HG03457 (cell line): Measurements from ENCODE around the gene PTPRM.

Experiments
- ATAC-seq: cut with Tn5 transposase; IDR thresholded peaks from one replicate; pipeline ENCODE4 v1.9.1; 2021; ENCODE audit warnings: moderate number of reproducible peaks; ENCODE audit not compliant: unreplicated experiment

Gene PTPRM

GRCh38 chr18:7567474-7568425, 634 bp downstream of the PTPRM start:
- no peak for ATAC-seq

DNA sequence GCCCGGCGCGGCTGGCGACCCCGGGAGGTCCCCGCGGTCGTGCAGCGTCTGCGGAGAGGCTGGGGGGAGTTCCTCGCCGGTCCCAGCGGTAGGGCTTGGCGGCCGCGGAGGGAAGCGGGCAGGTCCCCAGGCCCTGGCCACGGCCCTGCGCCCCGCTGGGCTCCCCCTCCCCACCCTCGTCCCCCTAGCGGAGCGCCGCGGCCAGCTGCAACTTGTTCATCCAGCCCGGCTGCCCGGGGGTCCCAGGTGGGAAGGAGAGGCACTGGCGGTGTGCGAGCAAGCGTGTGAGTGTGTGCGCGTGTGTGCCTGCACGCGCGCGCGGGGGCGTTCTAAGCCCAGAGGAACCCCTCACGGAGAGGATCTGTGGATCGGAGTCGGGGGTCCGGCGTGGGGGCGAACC, 1.3 kb downstream of the PTPRM start:
- no peak for ATAC-seq

GRCh38 chr18:7571626-7572025, 4.5 kb downstream of the PTPRM start:
- no peak for ATAC-seq

DNA sequence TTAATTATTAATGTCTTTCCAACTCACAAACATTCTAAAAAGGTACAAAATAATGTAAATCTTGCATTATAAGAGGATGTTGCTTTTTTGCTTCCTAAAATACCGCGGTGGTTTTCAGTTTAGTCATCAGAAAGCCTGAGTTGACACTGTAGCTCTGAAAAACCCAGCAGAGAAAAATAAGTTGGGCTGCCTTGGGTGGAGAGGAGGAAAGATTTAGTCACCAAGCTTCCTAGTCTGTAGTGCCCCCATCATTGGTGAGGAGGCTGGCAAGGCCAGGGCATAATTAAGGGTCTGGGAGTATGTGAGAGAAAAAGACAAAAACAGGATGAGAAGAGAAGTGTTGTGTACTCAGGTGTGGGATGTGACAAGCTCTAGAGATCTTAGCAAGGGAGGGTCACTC, 5.7 kb downstream of the PTPRM start:
- ATAC-seq: no peak

- no peak for ATAC-seq
These were observed 8.4 kb downstream of the PTPRM start for GRCh38 chr18:7575465-7576028.

DNA sequence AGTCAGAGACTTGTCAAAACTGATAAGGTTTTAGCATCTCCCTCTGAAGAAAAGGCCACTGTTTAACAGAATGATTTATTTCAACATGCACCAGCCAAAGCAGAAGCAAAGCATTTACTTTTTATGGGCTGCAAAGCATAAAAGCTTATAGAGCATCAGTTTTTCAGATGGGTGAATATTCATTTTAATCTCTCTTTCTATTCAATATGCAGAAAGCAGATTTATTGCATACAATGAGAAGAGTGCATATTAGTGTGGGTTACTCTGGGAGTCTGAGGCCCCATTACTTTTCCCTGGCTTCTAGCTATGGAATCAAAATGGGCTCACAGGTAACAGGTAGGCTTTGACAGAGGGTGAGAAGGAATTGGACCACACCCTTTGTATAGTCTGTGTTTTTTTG, 9.0 kb downstream of the PTPRM start:
- ATAC-seq: no peak

GRCh38 chr18:7576685-7577084, 9.6 kb downstream of the PTPRM start:
- no peak for ATAC-seq

DNA sequence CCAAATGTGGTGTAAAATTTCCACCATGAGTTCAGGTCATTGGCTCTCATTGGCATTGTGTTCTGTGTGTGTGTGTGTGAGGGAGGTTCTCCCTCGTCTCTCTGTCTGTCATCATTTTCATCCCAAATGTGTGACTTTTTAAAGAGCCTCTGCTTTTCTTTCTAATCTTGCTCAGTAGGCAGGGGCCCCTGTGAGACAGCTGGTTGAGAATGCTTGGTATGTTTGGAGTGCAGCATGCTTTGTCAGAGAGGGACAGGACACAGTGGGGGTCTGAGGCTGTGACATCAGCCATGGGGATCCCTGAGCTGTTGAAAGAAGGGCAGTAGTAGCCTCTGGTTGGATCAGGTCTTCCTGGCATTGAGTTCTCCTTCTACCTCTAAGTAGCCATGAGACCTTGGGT, 10.6 kb downstream of the PTPRM start:
- ATAC-seq: no peak

GRCh38 chr18:7579176-7579917, 12.2 kb downstream of the PTPRM start:
- no peak for ATAC-seq

GRCh38 chr18:7579918-7580542, 12.9 kb downstream of the PTPRM start:
- ATAC-seq: no peak

- no peak for ATAC-seq
These were observed 17.6 kb downstream of the PTPRM start for GRCh38 chr18:7584646-7585275.

GRCh38 chr18:7585276-7585670, 18.2 kb downstream of the PTPRM start:
- no peak for ATAC-seq

DNA sequence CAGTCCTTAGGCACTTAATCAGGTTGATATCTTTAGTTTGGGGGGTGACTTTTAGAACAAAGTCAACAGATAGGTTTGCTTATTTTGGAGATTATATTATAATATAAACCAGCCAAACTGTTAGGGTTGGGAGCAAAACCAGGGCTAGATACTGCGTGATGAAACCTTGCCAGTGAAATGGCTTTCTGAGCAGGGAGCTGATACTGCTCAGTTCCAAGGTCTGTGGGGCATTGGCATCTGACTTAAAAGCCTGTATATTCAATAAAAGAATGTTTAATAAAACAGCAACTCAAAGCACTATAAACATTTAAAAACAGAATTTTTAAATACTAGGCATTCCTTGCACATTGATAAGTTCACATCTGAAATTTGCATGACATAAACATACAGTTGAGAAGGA, 19.3 kb downstream of the PTPRM start:
- no peak for ATAC-seq

GRCh38 chr18:7590826-7591560, 23.9 kb downstream of the PTPRM start:
- ATAC-seq: no peak

DNA sequence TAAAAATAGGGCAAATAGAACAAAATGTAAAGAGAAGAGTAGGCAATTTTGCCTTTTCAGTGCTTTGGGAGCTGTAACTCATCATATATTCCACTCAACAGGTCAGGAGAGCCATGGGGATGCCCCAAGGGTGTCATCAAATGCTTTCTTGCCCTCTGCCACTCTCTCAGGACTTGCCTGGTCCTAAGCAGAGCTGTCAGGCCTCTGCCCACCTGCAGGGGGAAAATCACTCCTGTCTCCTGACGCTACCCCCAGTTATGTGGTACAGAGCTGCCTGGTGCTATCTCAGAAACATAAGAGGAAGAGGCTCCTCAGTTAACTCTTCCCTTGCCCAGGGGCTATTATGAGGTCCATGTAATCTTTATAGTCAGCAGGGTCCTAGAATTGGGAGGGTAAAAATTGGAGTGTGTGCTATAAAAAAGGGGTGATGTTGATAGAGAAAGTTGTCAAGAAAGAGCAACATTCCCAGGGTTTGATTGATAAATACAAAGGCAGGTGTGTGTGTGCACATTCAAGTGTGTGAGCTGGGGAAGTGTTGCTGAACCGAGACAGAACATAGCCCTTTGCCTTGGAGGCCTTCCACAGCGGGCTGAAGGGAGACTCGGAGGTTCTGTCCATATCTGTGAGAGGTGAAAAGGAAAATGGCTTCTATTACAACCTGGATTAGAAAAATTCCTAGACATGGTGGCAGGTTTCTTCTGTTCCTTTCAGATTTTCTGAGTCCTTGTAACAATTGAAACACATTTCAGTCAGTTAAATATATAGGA, 25.4 kb downstream of the PTPRM start:
- no peak for ATAC-seq

DNA sequence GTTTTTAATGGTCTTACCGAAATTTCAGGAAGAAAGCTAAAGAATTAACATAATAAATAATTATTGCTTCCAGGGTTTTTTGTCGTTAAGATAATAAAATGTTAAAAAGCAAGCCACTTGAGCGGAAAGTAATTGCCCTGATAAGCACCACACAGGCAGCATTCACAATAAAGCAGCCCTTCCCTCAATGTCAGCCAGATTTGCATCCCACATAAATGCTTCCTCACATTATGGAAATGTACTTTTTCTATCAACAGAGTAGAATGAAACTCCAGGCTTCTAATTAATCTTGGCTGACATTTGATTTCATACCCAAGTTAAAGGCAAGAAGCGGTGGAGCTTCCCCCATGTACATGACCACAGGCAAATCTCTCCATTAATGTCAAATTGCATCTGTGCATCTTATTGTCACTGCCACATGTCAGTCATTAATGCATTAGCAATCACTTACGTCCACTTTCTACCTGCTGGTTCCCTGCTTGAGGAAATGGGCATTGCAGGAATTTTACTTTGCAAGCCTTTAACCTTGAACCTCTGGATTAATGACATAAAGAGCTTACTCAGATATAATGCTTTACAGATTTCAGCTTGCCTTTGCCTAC, 26.2 kb downstream of the PTPRM start:
- ATAC-seq: no peak

DNA sequence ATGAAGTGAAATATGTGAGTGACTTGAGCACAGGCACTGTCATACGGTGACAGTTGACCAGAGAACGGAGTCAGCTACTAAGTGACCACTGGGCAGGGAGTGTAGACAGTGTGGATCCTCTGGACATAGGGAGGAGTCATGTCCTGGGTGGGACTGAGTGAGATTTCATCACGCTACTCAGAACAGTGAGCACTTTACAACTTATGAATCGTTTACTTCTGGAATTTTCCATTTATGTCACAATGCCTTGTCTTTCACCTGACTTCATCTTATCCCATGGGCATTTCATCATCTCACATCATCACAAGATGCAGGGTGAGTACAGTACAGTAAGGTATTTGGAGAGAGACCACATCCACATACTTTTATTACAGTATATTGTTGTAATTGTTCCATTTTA, 29.0 kb downstream of the PTPRM start:
- no peak for ATAC-seq

DNA sequence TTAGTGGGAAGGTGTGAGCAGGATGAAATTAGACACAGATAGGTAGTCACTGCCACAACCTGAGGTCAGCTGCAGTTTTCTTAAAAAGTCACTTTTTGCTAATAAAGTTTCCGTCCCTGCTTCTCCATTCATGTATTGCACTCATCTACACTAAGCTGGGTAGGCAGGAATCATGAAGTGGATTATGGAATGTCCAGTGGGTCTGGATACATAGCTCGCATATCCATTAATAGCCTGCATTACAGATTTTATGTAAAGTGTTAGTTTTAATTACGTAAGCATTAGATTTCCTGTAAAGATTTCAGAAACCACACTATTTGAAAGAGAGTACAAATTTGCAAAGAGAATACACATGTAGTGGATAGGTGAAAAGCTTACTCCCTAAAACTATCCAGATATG, 30.4 kb downstream of the PTPRM start:
- no peak for ATAC-seq
